ENCODE results near the gene ZNF283. TPM values are rescaled to one million over a fixed set of nuclear protein-coding genes. Genes with fewer than 3 reads are reported as not detected.
A peak's percentile ranks its signal among the peaks of the same experiment; 100 is the strongest.

The ZNF283 gene
- total and polyA plus RNA-seq, 9 of the 15 experiments (the other 6 are each of a cell fraction or from before 2014, with no cell fraction given) = 6.0 to 19.5 (median 9.8) TPM

DNA sequence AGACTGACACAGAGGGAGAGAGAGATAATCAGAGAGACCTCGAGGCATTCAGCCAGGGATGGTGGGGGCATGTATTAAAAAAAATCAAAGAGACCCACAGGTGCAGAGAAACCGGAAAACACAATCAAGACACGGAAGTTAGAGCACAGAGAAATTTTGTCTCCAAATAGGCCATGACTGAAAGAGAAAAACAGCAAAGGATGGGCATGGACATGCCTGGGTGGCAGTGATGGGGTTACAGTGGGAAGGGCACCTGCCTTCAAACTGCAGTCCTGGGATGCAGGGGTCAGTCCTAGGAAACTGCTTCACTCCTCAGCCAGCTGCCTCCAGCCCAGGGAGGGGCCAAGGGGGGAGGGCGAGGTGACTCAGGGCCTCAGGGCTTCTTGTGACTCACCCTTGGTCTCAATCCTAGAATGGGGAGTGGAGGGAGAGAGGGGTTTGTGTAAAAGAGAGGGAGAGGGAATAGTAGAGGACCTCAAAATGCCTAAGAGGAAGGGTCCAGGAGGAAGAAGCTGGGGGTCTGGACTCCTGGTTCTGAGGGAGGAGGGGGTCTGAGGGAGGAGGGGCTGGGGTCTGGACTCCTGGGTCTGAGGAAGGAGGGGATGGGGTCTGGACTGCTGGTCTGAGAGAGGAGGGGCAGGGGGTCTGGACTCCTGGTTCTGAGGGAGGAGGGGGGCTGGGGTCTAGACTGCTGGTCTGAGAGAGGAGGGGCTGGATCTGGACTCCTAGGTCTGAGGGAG is 42.7 kb upstream of the ZNF283 start (continued):
- TF ChIP-seq, protein P1, sequence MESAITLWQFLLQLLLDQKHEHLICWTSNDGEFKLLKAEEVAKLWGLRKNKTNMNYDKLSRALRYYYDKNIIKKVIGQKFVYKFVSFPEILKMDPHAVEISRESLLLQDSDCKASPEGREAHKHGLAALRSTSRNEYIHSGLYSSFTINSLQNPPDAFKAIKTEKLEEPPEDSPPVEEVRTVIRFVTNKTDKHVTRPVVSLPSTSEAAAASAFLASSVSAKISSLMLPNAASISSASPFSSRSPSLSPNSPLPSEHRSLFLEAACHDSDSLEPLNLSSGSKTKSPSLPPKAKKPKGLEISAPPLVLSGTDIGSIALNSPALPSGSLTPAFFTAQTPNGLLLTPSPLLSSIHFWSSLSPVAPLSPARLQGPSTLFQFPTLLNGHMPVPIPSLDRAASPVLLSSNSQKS (CRISPR knock-in tag; IDR thresholded peaks at IDR 0.05) = no peak
- TF ChIP-seq KAT7 (CRISPR knock-in tag; IDR thresholded peaks at IDR 0.05; ENCODE audit: borderline replicate concordance) (no peak), MXI1 (IDR thresholded peaks at IDR 0.05; ENCODE audit: low read depth, low read length) (no peak), SMC3 (conservative IDR thresholded peaks at IDR 0.05; ENCODE audit: insufficient read depth, low read depth, low read length) (0 out of 2 replicates have a peak, but pooled peaks have one; percentile 5), MAFF (IDR thresholded peaks at IDR 0.05; ENCODE audit: low read length) (peak; percentile 26; the same call in 1 of the 2 replicates), KDM1A (IDR thresholded peaks at IDR 0.05) (peak; percentile 70 to 80; a peak in 3 of 4 replicates), ZBTB7A (IDR thresholded peaks at IDR 0.05; ENCODE audit: borderline replicate concordance, control insufficient read depth, low read depth, low read length) (peak; percentile 89), ZBTB8A (IDR thresholded peaks at IDR 0.05; ENCODE audit: partially characterized antibody) (no peak), CC2D1A (IDR thresholded peaks at IDR 0.05) (0 out of 2 replicates have a peak, but pooled peaks have one; percentile 12), ZNF143 (CRISPR knock-in tag; IDR thresholded peaks at IDR 0.05) (no peak), TAL1 (IDR thresholded peaks at IDR 0.05) (no peak), NFRKB (IDR thresholded peaks at IDR 0.05; ENCODE audit: low read depth) (no peak; the same call in none of the 2 replicates), ZNF436 (CRISPR knock-in tag; IDR thresholded peaks at IDR 0.05) (no peak), TAF15 (IDR thresholded peaks at IDR 0.05; ENCODE audit: low read depth, low read length) (no peak)
- TF ChIP-seq, protein P2, sequence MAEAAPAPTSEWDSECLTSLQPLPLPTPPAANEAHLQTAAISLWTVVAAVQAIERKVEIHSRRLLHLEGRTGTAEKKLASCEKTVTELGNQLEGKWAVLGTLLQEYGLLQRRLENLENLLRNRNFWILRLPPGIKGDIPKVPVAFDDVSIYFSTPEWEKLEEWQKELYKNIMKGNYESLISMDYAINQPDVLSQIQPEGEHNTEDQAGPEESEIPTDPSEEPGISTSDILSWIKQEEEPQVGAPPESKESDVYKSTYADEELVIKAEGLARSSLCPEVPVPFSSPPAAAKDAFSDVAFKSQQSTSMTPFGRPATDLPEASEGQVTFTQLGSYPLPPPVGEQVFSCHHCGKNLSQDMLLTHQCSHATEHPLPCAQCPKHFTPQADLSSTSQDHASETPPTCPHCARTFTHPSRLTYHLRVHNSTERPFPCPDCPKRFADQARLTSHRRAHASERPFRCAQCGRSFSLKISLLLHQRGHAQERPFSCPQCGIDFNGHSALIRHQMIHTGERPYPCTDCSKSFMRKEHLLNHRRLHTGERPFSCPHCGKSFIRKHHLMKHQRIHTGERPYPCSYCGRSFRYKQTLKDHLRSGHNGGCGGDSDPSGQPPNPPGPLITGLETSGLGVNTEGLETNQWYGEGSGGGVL (CRISPR knock-in tag; IDR thresholded peaks at IDR 0.05) = no peak
- TF ChIP-seq, protein P3, sequence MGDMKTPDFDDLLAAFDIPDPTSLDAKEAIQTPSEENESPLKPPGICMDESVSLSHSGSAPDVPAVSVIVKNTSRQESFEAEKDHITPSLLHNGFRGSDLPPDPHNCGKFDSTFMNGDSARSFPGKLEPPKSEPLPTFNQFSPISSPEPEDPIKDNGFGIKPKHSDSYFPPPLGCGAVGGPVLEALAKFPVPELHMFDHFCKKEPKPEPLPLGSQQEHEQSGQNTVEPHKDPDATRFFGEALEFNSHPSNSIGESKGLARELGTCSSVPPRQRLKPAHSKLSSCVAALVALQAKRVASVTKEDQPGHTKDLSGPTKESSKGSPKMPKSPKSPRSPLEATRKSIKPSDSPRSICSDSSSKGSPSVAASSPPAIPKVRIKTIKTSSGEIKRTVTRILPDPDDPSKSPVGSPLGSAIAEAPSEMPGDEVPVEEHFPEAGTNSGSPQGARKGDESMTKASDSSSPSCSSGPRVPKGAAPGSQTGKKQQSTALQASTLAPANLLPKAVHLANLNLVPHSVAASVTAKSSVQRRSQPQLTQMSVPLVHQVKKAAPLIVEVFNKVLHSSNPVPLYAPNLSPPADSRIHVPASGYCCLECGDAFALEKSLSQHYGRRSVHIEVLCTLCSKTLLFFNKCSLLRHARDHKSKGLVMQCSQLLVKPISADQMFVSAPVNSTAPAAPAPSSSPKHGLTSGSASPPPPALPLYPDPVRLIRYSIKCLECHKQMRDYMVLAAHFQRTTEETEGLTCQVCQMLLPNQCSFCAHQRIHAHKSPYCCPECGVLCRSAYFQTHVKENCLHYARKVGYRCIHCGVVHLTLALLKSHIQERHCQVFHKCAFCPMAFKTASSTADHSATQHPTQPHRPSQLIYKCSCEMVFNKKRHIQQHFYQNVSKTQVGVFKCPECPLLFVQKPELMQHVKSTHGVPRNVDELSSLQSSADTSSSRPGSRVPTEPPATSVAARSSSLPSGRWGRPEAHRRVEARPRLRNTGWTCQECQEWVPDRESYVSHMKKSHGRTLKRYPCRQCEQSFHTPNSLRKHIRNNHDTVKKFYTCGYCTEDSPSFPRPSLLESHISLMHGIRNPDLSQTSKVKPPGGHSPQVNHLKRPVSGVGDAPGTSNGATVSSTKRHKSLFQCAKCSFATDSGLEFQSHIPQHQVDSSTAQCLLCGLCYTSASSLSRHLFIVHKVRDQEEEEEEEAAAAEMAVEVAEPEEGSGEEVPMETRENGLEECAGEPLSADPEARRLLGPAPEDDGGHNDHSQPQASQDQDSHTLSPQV (IDR thresholded peaks at IDR 0.05) = peak; percentile 50
- TF ChIP-seq, protein P4, sequence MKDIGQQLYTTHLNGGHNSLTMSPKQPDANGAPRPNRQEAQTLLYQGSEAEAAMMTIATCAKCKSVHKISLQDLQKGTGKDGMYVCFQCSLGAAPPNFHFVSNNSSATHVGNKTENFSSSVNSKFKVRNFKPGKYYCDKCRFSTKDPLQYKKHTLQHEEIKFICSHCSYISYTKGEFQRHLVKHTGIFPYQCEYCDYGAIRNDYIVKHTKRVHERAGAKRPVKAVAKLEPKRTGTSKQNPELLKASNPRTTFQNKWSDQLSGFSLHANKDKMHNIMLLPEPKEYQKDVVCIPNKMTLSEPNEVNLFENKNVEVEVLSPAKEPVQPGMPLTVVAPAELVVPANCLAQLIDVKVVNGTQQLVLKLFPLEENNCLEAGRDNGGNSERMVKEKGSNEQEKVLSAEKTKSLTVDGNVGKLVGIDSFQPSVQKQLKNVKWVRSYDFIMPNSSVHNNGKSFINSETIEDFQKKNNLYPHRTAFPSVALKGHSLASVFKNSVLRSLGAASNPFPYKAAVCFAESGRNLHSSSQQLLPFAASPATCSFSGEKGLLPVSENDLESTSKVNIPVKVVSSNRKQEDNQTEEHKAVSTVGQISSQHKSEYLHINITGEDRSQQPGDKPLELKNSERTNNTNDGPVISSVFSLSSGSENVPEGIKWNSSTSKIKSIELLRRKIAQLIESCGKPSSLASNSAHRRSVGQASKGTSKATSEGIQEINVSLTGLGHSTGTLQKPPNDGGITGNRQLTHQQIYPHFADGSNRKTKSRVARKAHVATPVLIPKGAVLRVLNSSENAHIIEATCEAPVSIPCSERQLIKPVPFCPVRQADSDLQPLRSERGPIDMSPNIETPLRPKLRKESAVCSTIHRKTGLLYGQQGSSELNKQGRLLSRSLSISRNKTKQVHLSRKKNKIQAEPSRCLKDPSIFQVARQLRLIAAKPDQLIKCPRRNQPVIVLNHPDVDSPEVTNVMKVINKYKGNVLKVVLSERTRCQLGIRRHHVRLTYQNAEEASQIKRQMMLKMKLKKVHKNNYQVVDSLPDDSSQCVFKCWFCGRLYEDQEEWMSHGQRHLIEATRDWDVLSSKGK (CRISPR knock-in tag; IDR thresholded peaks at IDR 0.05) = no peak

Measured in K562 (cell line).